MM.1S (cell line): ENCODE measurements around the gene TCF7L2.
"Not testable (repeated sequence)": the region's sequence is repeated elsewhere in the genome, so short reads cannot be mapped to it uniquely, and the experiment has no call there.

Experiments
- DNase-seq: peaks from one replicate; pipeline ENCODE4 v3.0.0-alpha.2; 2015
- H2AFZ ChIP-seq: fragments of 300-600 bp; sonication (generic); 2 replicates; pipeline ENCODE4 v1.6.0; 2016; ENCODE audit warnings: antibody characterized with exemption, low read length
- H3F3A ChIP-seq: fragments of 300-600 bp; sonication (generic); 2 replicates; pipeline ENCODE4 v1.6.1; 2016; ENCODE audit warnings: mild to moderate bottlenecking, antibody characterized with exemption, low read length, moderate library complexity, mixed read lengths; ENCODE audit not compliant: insufficient read depth
- H3K27ac ChIP-seq: fragments of 300-600 bp; sonication (generic); 2 replicates; pipeline ENCODE4 v1.5.1; 2016; ENCODE audit warnings: mild to moderate bottlenecking, low read length
- H3K27me3 ChIP-seq: fragments of 300-600 bp; sonication (generic); replicated peaks from 2 replicates; pipeline ENCODE4 v1.6.0; 2016; ENCODE audit warnings: low read length; ENCODE audit not compliant: insufficient read depth
- H3K36me3 ChIP-seq: fragments of 300-600 bp; sonication (generic); replicated peaks from 2 replicates; pipeline ENCODE4 v1.6.1; 2016; ENCODE audit warnings: mild to moderate bottlenecking, low read length, mixed read lengths; ENCODE audit not compliant: insufficient read depth
- H3K4me1 ChIP-seq: fragments of 300-600 bp; sonication (generic); 2 replicates; pipeline ENCODE4 v1.6.1; 2016; ENCODE audit warnings: low read length, mixed read lengths
- H3K4me2 ChIP-seq: fragments of 300-600 bp; sonication (generic); 2 replicates; pipeline ENCODE4 v1.6.0; 2016; ENCODE audit warnings: low read depth, low read length
- H3K4me3 ChIP-seq: fragments of 300-600 bp; sonication (generic); 2 replicates; pipeline ENCODE4 v1.5.1; 2016; ENCODE audit warnings: low read length, mixed read lengths
- H3K79me2 ChIP-seq: fragments of 300-600 bp; sonication (generic); 2 replicates; pipeline ENCODE4 v1.6.1; 2016; ENCODE audit warnings: mixed run types, low read length, mixed read lengths
- H3K9ac ChIP-seq: fragments of 300-600 bp; sonication (generic); 2 replicates; pipeline ENCODE4 v1.6.1; 2016; ENCODE audit warnings: low read length, mixed read lengths
- H3K9me2 ChIP-seq: fragments of 300-600 bp; sonication (generic); replicated peaks from 2 replicates; pipeline ENCODE4 v1.6.1; 2016; ENCODE audit warnings: mild to moderate bottlenecking, low read length, mixed read lengths; ENCODE audit not compliant: insufficient read depth
- H3K9me3 ChIP-seq: fragments of 300-600 bp; sonication (generic); replicated peaks from 2 replicates; pipeline ENCODE4 v1.6.1; 2016; ENCODE audit warnings: mild to moderate bottlenecking, low read length, mixed read lengths; ENCODE audit not compliant: insufficient read depth
- H4K20me1 ChIP-seq: fragments of 300-600 bp; sonication (generic); 2 replicates; pipeline ENCODE4 v1.6.1; 2016; ENCODE audit warnings: mild to moderate bottlenecking, low read length, moderate library complexity, mixed read lengths; ENCODE audit not compliant: insufficient read depth
- CTCF ChIP-seq: fragments of 300-600 bp; sonication (generic); IDR thresholded peaks from 2 replicates; pipeline ENCODE4 v1.5.1; 2016; ENCODE audit warnings: antibody characterized with exemption, low read length, mixed read lengths
- EZH2 ChIP-seq: fragments of 300-600 bp; sonication (generic); optimal IDR thresholded peaks from 2 replicates; pipeline ENCODE3; 2017; ENCODE audit warnings: low read depth, mild to moderate bottlenecking, antibody characterized with exemption, low read length, mixed read lengths
- EZH2phosphoT487 ChIP-seq: fragments of 300-600 bp; sonication (generic); IDR thresholded peaks from 2 replicates; pipeline ENCODE4 v1.6.1; 2018; ENCODE audit warnings: antibody characterized with exemption, low read length

Gene TCF7L2

GRCh38 chr10:113108194-113108835 lies 158.3 kb downstream of the TCF7L2 start:
- Histone ChIP-seq H3K36me3 (no peaks in the 10 kb centered on the region), H3K9me2 (no peaks in the 10 kb centered on the region), H3K4me1 (no peaks in the 10 kb centered on the region), H3K79me2 (no peaks in the 10 kb centered on the region), H3K9ac (no peak overlapping the region), H3F3A (no peaks in the 10 kb centered on the region), H3K27me3 (no peaks in the 10 kb centered on the region), H3K9me3 (no peaks in the 10 kb centered on the region; the same call in 1 of the 2 replicates), H2AFZ (no peak overlapping the region), H4K20me1 (no peaks in the 10 kb centered on the region), H3K27ac (no peak overlapping the region), H3K4me2 (no peak overlapping the region), H3K4me3 (no peak overlapping the region)
- peak; percentile 17; the same call in 1 of the 2 replicates for TF ChIP-seq CTCF
- no peak for TF ChIP-seq EZH2
- TF ChIP-seq EZH2phosphoT487: no peak
- no peak for DNase-seq

GRCh38 chr10:113108948-113109347 lies 158.9 kb downstream of the TCF7L2 start:
- Histone ChIP-seq H3F3A (no peaks in the 10 kb centered on the region), H3K4me3 (no peak overlapping the region), H2AFZ (no peak overlapping the region), H3K27me3 (no peaks in the 10 kb centered on the region), H3K9me3 (no peaks in the 10 kb centered on the region; the same call in 1 of the 2 replicates), H3K36me3 (no peaks in the 10 kb centered on the region), H3K27ac (no peak overlapping the region), H3K4me1 (no peaks in the 10 kb centered on the region), H3K9ac (no peak overlapping the region), H3K4me2 (no peak overlapping the region), H3K79me2 (no peaks in the 10 kb centered on the region), H4K20me1 (no peaks in the 10 kb centered on the region), H3K9me2 (no peaks in the 10 kb centered on the region)
- no peak for DNase-seq
- no peak for TF ChIP-seq CTCF
- TF ChIP-seq EZH2phosphoT487: no peak
- no peak for TF ChIP-seq EZH2

GRCh38 chr10:113109482-113109881 lies 159.4 kb downstream of the TCF7L2 start:
- not testable (repeated sequence) for H3K79me2 ChIP-seq, H3K36me3 ChIP-seq, H3K4me2 ChIP-seq, H4K20me1 ChIP-seq, H2AFZ ChIP-seq, H3K27me3 ChIP-seq, H3K9me3 ChIP-seq, H3K27ac ChIP-seq, H3F3A ChIP-seq, DNase-seq, H3K4me1 ChIP-seq, H3K9ac ChIP-seq, H3K9me2 ChIP-seq, H3K4me3 ChIP-seq

GRCh38 chr10:113111260-113111659 lies 161.2 kb downstream of the TCF7L2 start:
- Histone ChIP-seq H3K79me2 (no peaks in the 10 kb centered on the region), H3K4me1 (no peaks in the 10 kb centered on the region)

More at GRCh38 chr10:113111260-113111659, 161.2 kb downstream of the TCF7L2 start:
- no peaks in the 10 kb centered on the region for H3K27me3 ChIP-seq
- H3K36me3 ChIP-seq: no peaks in the 10 kb centered on the region
- H3K4me2 ChIP-seq: no peak overlapping the region
- H3K9me3 ChIP-seq: no peaks in the 10 kb centered on the region; the same call in 1 of the 2 replicates
- no peak overlapping the region for H3K4me3 ChIP-seq
- H3K9ac ChIP-seq: no peak overlapping the region
- no peak for DNase-seq
- H3F3A ChIP-seq: no peaks in the 10 kb centered on the region
- H2AFZ ChIP-seq: no peak overlapping the region
- no peak overlapping the region for H3K27ac ChIP-seq
- no peaks in the 10 kb centered on the region for H4K20me1 ChIP-seq
- no peak for TF ChIP-seq EZH2phosphoT487
- no peak for TF ChIP-seq CTCF
- TF ChIP-seq EZH2: no peak
- no peaks in the 10 kb centered on the region for H3K9me2 ChIP-seq
